Activated naive CD4-positive, alpha-beta T cell treated with anti-CD3 and anti-CD28 coated beads, Interleukin-2, amount 50 U/mL, for 72 hours (primary cell): ENCODE results near the gene AMY2B. TPM values are rescaled to one million over a fixed set of nuclear protein-coding genes. Genes with fewer than 3 reads are reported as not detected.
"Not testable (repeated sequence)": the region's sequence is repeated elsewhere in the genome, so short reads cannot be mapped to it uniquely, and the experiment has no call there.

Source experiments
- ATAC-seq, 2 donors: fragments of 150-1000 bp; cut with Tn5 transposase; 2 replicates each; pipeline ENCODE4 v1.10.0; 2021; ENCODE audit warnings: mild to moderate bottlenecking in 2 of 2, moderate library complexity in 2 of 2
- DNase-seq, 2 donors: peaks; one replicate each; pipeline ENCODE4 v3.0.0; 2021 to 2022; ENCODE audit warnings: low spot score in 2 of 2
- H3K27ac Mint-ChIP-seq, 2 donors: one replicate each; pipeline ENCODE4 v1.8.0; 2022; ENCODE audit warnings: mild to moderate bottlenecking in 2 of 2, mixed read lengths in 2 of 2
- H3K36me3 Mint-ChIP-seq, 2 donors: one replicate each; pipeline ENCODE4 v1.8.0; 2022; ENCODE audit warnings: mixed read lengths in 2 of 2
- H3K9me3 Mint-ChIP-seq, 2 donors: one replicate each; pipeline ENCODE4 v1.8.0; 2022; ENCODE audit warnings: mixed read lengths in 2 of 2
- total RNA-seq, 2 donors: library from RNA; stranded (reverse); gene quantifications; one replicate each; pipeline ENCODE4 v1.2.3, GENCODE V29; 2022

AMY2B gene
- total RNA-seq, 2 donors from 2014 or later = 7.3 to 9.2 TPM

DNA sequence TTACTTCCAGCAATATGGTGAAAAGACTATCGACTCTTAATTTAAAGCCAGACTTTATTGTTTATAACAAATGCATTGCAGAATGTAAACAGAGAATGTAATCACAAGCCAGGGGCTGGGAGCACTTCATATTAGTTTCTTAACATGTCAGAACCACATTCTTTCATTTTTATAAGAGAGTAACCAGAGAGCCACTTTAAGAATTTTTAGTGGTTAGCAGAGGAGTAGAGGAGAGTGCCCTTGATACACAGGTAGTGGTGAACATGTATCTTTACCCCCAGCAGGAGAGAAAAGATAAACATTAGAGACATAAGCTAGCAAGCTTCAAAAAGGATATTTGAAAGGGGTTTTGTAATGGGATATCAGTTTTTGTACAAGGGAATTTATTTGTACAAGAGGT lies 11.1 kb downstream of the AMY2B start:
- Mint-ChIP-seq H3K36me3 (peaks cover 0 to 1% of the 10 kb centered on the region in 2 donors), H3K9me3 (no peaks in the 10 kb centered on the region), H3K27ac (no peak overlapping the region)
- DNase-seq = no peak
- ATAC-seq = no peak

GRCh38 chr1:103583887-103584286 lies 12.5 kb downstream of the AMY2B start:
- DNase-seq = no peak
- Mint-ChIP-seq H3K36me3 (peaks cover 4 to 5% of the 10 kb centered on the region in 2 donors), H3K9me3 (peaks cover 3 to 4% of the 10 kb centered on the region in 2 donors), H3K27ac (no peak overlapping the region)
- no peak for ATAC-seq

DNA sequence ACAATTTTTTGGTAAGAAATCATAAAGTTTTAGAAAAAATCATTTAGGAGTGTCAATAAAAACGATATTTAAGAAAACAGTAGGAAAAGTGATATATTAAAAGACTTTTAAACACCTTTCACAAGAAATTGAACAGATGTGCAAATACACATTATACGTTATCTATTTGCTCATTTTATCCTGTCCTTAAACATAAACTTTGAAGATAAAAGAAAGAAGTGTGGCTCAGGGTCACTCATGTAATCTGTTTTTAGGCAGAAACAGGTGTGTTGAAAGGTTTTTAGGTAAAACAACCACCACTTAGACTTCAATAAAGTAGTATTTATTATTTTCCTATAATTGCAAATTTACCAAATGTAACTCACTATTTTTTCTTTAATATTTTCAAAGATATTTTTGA lies 13.1 kb downstream of the AMY2B start:
- Mint-ChIP-seq H3K27ac (no peak overlapping the region), H3K9me3 (peaks cover 6 to 8% of the 10 kb centered on the region in 2 donors), H3K36me3 (peaks cover 8 to 9% of the 10 kb centered on the region in 2 donors)
- no peak for DNase-seq
- no peak for ATAC-seq

GRCh38 chr1:103602740-103603139 lies 31.4 kb downstream of the AMY2B start:
- not testable (repeated sequence) for H3K36me3 Mint-ChIP-seq, ATAC-seq, DNase-seq, H3K27ac Mint-ChIP-seq, H3K9me3 Mint-ChIP-seq

DNA sequence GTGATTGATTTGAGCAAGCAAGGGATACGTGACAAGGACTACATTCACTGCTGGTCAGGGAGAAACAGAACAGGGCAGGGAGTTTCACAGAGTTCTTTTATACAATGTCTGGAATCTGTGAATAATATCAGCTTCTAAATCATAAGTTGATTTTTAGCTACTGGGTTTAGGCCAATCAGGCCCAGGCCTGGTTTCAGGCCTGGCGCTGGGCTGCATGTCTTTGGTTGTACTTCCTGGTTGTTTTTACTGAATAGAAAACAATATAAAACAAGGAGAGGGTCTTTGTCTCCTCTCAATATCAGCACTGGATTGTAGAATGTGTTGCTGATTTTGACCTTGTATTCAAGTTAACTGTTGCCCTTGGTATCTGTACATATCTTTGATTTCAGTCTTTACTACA lies 45.0 kb downstream of the AMY2B start:
- Mint-ChIP-seq H3K27ac (no peak overlapping the region), H3K9me3 (peaks cover 0 to 6% of the 10 kb centered on the region in 2 donors), H3K36me3 (no peaks in the 10 kb centered on the region)
- DNase-seq (no peak), ATAC-seq (no peak)

DNA sequence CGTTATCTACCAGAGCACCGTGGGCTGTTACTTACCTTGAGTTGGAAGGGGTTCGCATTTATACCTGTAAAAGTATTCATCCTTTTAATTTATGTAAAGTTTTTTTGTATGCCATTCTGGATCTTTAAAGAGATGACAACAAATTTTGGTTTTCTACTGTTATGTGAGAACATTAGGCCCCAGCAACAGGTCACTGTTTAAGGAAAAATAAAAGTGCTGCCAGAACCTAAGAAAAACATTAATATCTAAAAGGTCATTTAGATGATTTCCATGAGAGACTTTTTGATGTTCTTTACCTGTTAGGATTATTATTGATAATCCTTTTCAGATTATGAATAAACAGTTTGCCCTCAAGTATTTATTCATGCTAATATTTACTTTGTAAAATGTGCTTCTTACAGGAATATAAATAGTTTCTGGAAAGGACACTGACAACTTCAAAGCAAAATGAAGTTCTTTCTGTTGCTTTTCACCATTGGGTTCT lies 45.6 kb downstream of the AMY2B start, which contains the start of gene AMY2A:
Gene AMY2A, plus strand, starts transcription at position 434 of the 484 bp plus-strand sequence. Its CDS starts 14 bp downstream, at position 448.
- ATAC-seq = not testable (repeated sequence)

DNA sequence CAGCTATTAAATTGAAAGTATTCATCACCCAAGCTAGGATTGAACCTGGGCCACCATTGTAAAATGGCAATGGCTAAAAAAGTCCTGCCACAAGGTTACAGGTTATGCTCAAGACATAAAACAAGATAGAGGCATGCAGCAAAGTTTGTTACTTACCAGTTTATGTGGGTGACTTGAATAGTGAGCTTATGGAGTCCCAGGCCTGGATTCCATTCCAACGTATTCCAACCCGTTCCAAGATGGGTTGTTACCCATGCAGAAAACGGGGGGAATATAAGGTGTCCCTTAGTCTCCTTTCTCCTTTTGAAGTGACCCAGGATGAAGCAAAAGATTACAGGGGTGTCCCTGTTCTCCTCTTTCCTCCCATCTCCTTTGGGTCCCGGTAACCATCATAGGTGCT lies 56.0 kb downstream of the AMY2B start:
- not testable (repeated sequence) for H3K27ac Mint-ChIP-seq

More for the DNA sequence above, 45.6 kb downstream of the AMY2B start, which contains the start of gene AMY2A:
- H3K9me3 Mint-ChIP-seq, H3K36me3 Mint-ChIP-seq, H3K27ac Mint-ChIP-seq, DNase-seq: not testable (repeated sequence)

More for the DNA sequence above, 56.0 kb downstream of the AMY2B start:
- H3K9me3 Mint-ChIP-seq, DNase-seq, H3K36me3 Mint-ChIP-seq, ATAC-seq: not testable (repeated sequence)

Other genes starting within 250 kb of the AMY2B start
- 10 to 100 TPM; 22.6 to 26.7 TPM for gene RNPC3, start 45.9 kb upstream of the AMY2B start, total RNA-seq
- gene AMY2A, start 45.8 kb downstream of the AMY2B start, total RNA-seq = not detected
- gene AMY1A, start 84.2 kb downstream of the AMY2B start, total RNA-seq = not detected
- not detected for gene AMY1B, start 124.6 kb downstream of the AMY2B start, total RNA-seq
- gene AMY1C, start 178.3 kb downstream of the AMY2B start, total RNA-seq = not detected